ENCODE measurements around the gene MYOG. TPM values are rescaled to one million over a fixed set of nuclear protein-coding genes. Genes with fewer than 3 reads are reported as not detected.

The MYOG gene
- total and polyA plus RNA-seq, 2 of the 13 experiments (the other 11 are each of a cell fraction or from before 2014, with no cell fraction given): not detected

DNA sequence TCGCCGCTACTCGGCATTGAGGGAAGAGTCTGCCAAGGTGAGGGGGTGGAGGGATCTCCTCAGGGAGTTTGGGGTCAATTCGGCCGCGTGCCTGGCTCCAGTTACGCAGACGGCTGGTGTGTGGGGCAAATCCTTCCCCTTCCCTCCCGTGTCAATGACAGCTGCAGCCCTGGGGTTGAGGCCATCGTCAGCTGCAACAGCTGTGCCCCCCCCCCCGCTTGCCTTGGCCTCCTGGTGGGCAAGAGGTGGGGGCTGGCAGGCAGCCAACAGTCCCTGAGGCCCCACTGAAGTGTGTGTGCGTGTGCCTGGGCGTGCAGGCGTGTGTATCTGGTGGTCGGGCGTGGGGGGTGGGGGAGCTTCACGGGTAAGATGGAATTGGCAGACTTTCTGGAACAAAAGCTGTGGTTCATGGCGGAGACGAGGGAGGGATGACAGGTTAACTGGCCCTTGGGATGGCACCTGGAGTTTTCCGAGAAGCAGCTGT lies 33.9 kb downstream of the MYOG start (continued):
- TF ChIP-seq ONECUT2 (CRISPR knock-in tag; IDR thresholded peaks at IDR 0.05) (no peak), ZNF773 (CRISPR knock-in tag; IDR thresholded peaks at IDR 0.05; ENCODE audit: borderline replicate concordance) (no peak), ZSCAN12 (CRISPR knock-in tag; IDR thresholded peaks at IDR 0.05) (no peak), FOXC1 (CRISPR knock-in tag; IDR thresholded peaks at IDR 0.05; ENCODE audit: borderline replicate concordance) (no peak), MYNN (CRISPR knock-in tag; IDR thresholded peaks at IDR 0.05; ENCODE audit: low read depth) (no peak), SP2 (CRISPR knock-in tag; IDR thresholded peaks at IDR 0.05) (no peak)

DNA sequence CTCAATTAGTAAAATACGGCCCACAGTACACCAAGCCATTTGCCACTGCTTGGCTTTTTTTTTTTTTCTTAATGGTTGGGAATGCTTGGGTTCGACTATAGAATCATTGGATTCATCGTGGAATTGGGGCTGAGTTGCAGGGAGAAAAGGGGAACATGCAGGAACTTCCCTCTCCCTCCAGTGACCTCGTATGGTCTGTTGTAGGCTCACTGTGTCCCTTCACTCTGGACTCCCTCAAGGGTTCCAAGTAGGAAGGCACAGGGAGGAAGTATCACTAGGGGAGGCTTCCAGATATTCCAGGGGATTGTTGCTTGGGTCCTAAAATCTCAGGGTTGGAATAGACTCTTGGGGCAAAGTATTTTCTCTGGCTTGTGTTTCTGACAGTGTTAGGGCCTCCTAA lies 35.0 kb downstream of the MYOG start:
- FAIRE-seq (no peak), DNase-seq (ENCODE audit: low spot score) (no peak), ATAC-seq (no peak)
- BruUV-seq (replicated peaks): no TSS peak
- intact Hi-C loops (cut with micrococcal nuclease; ENCODE audit: unreplicated experiment): no loop called here
- H3K36me3 ChIP-seq (replicated peaks in 1 of 2; ENCODE audit: control insufficient read depth in 1 of 2, insufficient read depth in 2 of 2, low read length in 2 of 2): no peaks in the 10 kb centered on the region
- H3K4me2 ChIP-seq (ENCODE audit: low read depth, low read length): no peak overlapping the region
- peaks cover 7 to 48% of the 10 kb centered on the region in 2 experiments for H3K27me3 ChIP-seq (ENCODE audit: control insufficient read depth in 1 of 2, insufficient read depth in 2 of 2, low read length in 2 of 2)
- H2AFZ ChIP-seq (ENCODE audit: low read length): no peak overlapping the region
- H3K27ac ChIP-seq (ENCODE audit: extremely low read length, insufficient read depth, low read length): no peak overlapping the region
- no peaks in the 10 kb centered on the region for H3K4me1 ChIP-seq (ENCODE audit: insufficient read depth, low read length)
- H4K20me1 ChIP-seq (ENCODE audit: insufficient read depth, low read length): no peaks in the 10 kb centered on the region
- WGBS (ENCODE audit: low lambda C conversion rate): 2% methylated on average over 4 of the region's 4 CpGs
- H3K9me3 ChIP-seq (ENCODE audit: low read length): no peaks in the 10 kb centered on the region
- ChIA-PET CTCF (ENCODE audit: low intra/inter-chr PET ratio, low total read pairs) (no interaction called here), POLR2A (no interaction called here)
- H3K9ac ChIP-seq (ENCODE audit: insufficient read depth, low read depth, low read length): no peak overlapping the region
- H3K79me2 ChIP-seq (ENCODE audit: insufficient read depth, low read length): no peaks in the 10 kb centered on the region
- TF ChIP-seq RELA (CRISPR knock-in tag; IDR thresholded peaks at IDR 0.05) (no peak), ZNF20 (CRISPR knock-in tag; IDR thresholded peaks at IDR 0.05) (no peak), ZNF510 (CRISPR knock-in tag; IDR thresholded peaks at IDR 0.05; ENCODE audit: low read depth) (no peak), ATAD3A (CRISPR knock-in tag; IDR thresholded peaks at IDR 0.05) (no peak), ZNF326 (CRISPR knock-in tag; IDR thresholded peaks at IDR 0.05; ENCODE audit: borderline replicate concordance) (no peak), CREB1 (IDR thresholded peaks at IDR 0.05) (no peak), CREB1 (CRISPR knock-in tag; IDR thresholded peaks at IDR 0.05) (no peak), ZNF670 (CRISPR knock-in tag; IDR thresholded peaks at IDR 0.05; ENCODE audit: borderline replicate concordance) (no peak), ZNF256 (CRISPR knock-in tag; conservative IDR thresholded peaks at IDR 0.05) (no peak), ZNF572 (CRISPR knock-in tag; IDR thresholded peaks at IDR 0.05) (no peak)
- TF ChIP-seq, protein P1, sequence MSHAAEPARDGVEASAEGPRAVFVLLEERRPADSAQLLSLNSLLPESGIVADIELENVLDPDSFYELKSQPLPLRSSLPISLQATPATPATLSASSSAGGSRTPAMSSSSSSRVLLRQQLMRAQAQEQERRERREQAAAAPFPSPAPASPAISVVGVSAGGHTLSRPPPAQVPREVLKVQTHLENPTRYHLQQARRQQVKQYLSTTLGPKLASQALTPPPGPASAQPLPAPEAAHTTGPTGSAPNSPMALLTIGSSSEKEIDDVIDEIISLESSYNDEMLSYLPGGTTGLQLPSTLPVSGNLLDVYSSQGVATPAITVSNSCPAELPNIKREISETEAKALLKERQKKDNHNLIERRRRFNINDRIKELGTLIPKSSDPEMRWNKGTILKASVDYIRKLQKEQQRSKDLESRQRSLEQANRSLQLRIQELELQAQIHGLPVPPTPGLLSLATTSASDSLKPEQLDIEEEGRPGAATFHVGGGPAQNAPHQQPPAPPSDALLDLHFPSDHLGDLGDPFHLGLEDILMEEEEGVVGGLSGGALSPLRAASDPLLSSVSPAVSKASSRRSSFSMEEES (CRISPR knock-in tag; IDR thresholded peaks at IDR 0.05): no peak
- TF ChIP-seq, protein P2, sequence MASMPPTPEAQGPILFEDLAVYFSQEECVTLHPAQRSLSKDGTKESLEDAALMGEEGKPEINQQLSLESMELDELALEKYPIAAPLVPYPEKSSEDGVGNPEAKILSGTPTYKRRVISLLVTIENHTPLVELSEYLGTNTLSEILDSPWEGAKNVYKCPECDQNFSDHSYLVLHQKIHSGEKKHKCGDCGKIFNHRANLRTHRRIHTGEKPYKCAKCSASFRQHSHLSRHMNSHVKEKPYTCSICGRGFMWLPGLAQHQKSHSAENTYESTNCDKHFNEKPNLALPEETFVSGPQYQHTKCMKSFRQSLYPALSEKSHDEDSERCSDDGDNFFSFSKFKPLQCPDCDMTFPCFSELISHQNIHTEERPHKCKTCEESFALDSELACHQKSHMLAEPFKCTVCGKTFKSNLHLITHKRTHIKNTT (CRISPR knock-in tag; IDR thresholded peaks at IDR 0.05): no peak
- H3K4me3 ChIP-seq (replicated peaks in 1 of 3; ENCODE audit: insufficient read depth in 1 of 3, low read depth in 2 of 3, low read length in 3 of 3): no peak overlapping the region
- in situ Hi-C loops (cut with HindIII; ENCODE audit: extremely low pct_ligation_motif_present, low pct_unique_long_range_greater_than_20kb): no loop called here
